VCaP (cell line): ENCODE measurements around the gene GFM1.
"Not testable (repeated sequence)": the region's sequence is repeated elsewhere in the genome, so short reads cannot be mapped to it uniquely, and the experiment has no call there.

ENCODE experiments used
- H3K27ac ChIP-seq: fragments of 450-650 bp; 2 replicates; pipeline ENCODE4 v1.5.1; 2017
- CTCF ChIP-seq: fragments of 450-650 bp; conservative IDR thresholded peaks from 2 replicates; pipeline ENCODE4 v1.5.1; 2017; ENCODE audit warnings: mild to moderate bottlenecking, moderate library complexity

Gene GFM1

GRCh38 chr3:158678687-158679086 lies 34.4 kb downstream of the GFM1 start:
- no peak for TF ChIP-seq CTCF

DNA sequence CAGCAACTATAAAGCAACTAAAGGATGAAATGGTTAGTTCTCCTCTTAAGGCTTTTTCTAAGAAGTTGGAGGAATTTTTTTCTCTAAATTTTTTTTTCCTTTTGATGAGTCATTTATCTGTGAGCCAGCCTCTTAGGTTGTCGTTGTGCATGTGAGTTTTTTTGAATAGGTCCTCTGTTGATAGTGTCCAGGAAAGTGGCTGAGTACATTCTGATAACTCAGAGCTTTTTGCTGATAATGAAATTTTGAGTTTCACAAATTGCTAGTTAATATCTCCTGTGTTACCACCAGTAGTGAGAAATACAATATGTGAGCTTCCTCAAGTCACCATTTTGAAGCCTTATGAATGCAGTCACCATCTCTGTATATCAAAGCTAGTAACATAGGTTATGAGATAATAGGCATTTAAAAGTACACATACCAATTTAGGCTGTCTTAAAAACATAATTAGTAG lies 35.2 kb downstream of the GFM1 start:
- H3K27ac ChIP-seq: peak overlapping the region; percentile 52
- TF ChIP-seq CTCF: no peak

More at GRCh38 chr3:158678687-158679086, 34.4 kb downstream of the GFM1 start:
- H3K27ac ChIP-seq: no peak overlapping the region

- no peak for TF ChIP-seq CTCF
- peak overlapping the region; percentile 52 for H3K27ac ChIP-seq
Observed at GRCh38 chr3:158680861-158681260, 36.5 kb downstream of the GFM1 start.

- H3K27ac ChIP-seq: no peak overlapping the region
- TF ChIP-seq CTCF: no peak
Observed at GRCh38 chr3:158683230-158683962, 39.1 kb downstream of the GFM1 start.

DNA sequence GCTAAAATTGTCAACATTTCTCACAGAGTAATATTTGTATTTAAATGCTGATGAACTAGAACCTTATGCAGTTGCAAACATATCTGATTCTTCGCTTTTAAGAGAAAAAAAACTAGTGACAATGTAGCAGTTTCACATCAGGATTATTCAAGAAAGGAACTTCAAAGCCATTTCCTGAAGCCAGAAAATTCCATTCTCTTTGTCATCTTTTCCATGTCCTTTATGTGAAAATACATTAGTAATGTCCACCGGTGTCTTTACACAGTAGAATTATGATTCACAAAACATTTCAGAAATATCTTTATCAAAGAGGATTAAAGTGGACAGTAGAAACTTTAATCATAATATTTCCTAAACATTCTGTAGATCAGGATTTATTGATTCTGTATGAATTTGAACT lies 40.8 kb downstream of the GFM1 start:
- TF ChIP-seq CTCF: no peak
- H3K27ac ChIP-seq: no peak overlapping the region

DNA sequence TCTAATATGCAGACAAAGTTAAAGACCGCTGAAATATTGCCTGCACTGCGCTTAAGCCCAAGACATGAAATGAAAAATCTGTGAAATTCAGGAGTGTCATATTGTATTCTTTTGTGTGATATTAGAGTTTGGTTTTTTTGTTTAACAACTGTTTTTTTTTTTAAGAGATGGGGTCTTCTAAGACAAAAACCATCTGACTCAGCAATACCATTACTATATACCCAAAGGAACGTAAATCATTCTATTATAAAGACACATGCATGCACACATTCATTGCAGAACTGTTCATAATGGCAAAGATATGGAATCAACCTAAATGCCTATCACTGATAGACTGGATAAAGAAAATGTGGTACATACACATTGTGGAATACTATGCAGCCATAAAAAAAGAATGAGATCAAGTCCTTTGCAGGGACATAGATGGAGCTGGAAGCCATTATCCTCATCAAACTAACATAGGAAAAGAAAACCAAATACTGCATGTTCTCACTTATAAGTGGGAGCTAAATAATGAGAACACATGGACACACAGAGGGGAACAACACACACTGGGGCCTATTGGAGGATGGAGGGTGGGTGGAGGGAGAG lies 49.6 kb downstream of the GFM1 start:
- not testable (repeated sequence) for H3K27ac ChIP-seq

- no peak for TF ChIP-seq CTCF
- no peak overlapping the region for H3K27ac ChIP-seq
Observed at GRCh38 chr3:158696618-158697017, 52.3 kb downstream of the GFM1 start.

- no peak overlapping the region for H3K27ac ChIP-seq
- TF ChIP-seq CTCF: no peak
Observed at GRCh38 chr3:158700559-158700958, 56.2 kb downstream of the GFM1 start.
